Mesothelial cell of epicardium (in vitro differentiated cells): ENCODE results near the gene TTC23L. TPM values are rescaled to one million over a fixed set of nuclear protein-coding genes. Genes with fewer than 3 reads are reported as not detected.

ENCODE experiments used
- DNase-seq, 2 experiments: peaks; one replicate each; pipeline ENCODE4 v3.0.0; 2021; ENCODE audit warnings: low spot score in 2 of 2; ENCODE audit not compliant: unreplicated experiment in 2 of 2
- H3K27ac Mint-ChIP-seq: 2 replicates; pipeline ENCODE4 v1.8.0; 2021; ENCODE audit warnings: mixed read lengths
- H3K27me3 Mint-ChIP-seq: 2 replicates; pipeline ENCODE4 v1.8.0; 2021; ENCODE audit warnings: low read depth, mixed read lengths
- H3K36me3 Mint-ChIP-seq: 2 replicates; pipeline ENCODE4 v1.8.0; 2021; ENCODE audit warnings: mixed read lengths
- H3K4me1 Mint-ChIP-seq: 2 replicates; pipeline ENCODE4 v1.8.0; 2021; ENCODE audit warnings: mixed read lengths
- H3K4me3 Mint-ChIP-seq: 2 replicates; pipeline ENCODE4 v1.8.0; 2021; ENCODE audit warnings: mild to moderate bottlenecking, moderate library complexity, mixed read lengths
- H3K9me3 Mint-ChIP-seq: 2 replicates; pipeline ENCODE4 v1.8.0; 2021; ENCODE audit warnings: mixed read lengths
- total RNA-seq: library from RNA; stranded (reverse); gene quantifications from 3 replicates; pipeline ENCODE4 v1.2.1, GENCODE V29; 2021
- TF ChIP-seq, protein P1 (sequence below): fragments of 200-600 bp; sonication (generic); IDR thresholded peaks from one replicate; pipeline ENCODE4 v1.5.0; 2021; ENCODE audit warnings: antibody characterized with exemption; ENCODE audit not compliant: unreplicated experiment

The TTC23L gene
- total RNA-seq, 1 donor from 2014 or later = 2.6 TPM

- H3K27ac Mint-ChIP-seq = no peak overlapping the region
- H3K4me1 Mint-ChIP-seq = peaks cover 10% of the 10 kb centered on the region
- no peaks in the 10 kb centered on the region for H3K9me3 Mint-ChIP-seq
- H3K27me3 Mint-ChIP-seq = no peaks in the 10 kb centered on the region
- no peak overlapping the region for H3K4me3 Mint-ChIP-seq
- peaks cover 4% of the 10 kb centered on the region for H3K36me3 Mint-ChIP-seq
- TF ChIP-seq, protein P1, sequence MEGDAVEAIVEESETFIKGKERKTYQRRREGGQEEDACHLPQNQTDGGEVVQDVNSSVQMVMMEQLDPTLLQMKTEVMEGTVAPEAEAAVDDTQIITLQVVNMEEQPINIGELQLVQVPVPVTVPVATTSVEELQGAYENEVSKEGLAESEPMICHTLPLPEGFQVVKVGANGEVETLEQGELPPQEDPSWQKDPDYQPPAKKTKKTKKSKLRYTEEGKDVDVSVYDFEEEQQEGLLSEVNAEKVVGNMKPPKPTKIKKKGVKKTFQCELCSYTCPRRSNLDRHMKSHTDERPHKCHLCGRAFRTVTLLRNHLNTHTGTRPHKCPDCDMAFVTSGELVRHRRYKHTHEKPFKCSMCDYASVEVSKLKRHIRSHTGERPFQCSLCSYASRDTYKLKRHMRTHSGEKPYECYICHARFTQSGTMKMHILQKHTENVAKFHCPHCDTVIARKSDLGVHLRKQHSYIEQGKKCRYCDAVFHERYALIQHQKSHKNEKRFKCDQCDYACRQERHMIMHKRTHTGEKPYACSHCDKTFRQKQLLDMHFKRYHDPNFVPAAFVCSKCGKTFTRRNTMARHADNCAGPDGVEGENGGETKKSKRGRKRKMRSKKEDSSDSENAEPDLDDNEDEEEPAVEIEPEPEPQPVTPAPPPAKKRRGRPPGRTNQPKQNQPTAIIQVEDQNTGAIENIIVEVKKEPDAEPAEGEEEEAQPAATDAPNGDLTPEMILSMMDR = peak; percentile 86
- DNase-seq = peak; percentile 46 to 73
These were observed 59.4 kb downstream of the TTC23L start for GRCh38 chr5:34898258-34898895.

- Mint-ChIP-seq H3K4me1 (peaks cover 10% of the 10 kb centered on the region), H3K4me3 (no peak overlapping the region), H3K27me3 (no peaks in the 10 kb centered on the region), H3K27ac (no peak overlapping the region), H3K36me3 (peaks cover 7% of the 10 kb centered on the region), H3K9me3 (no peaks in the 10 kb centered on the region)
- TF ChIP-seq, protein P1 = no peak
- DNase-seq = no peak
These were observed 60.1 kb downstream of the TTC23L start for GRCh38 chr5:34899066-34899465.

DNA sequence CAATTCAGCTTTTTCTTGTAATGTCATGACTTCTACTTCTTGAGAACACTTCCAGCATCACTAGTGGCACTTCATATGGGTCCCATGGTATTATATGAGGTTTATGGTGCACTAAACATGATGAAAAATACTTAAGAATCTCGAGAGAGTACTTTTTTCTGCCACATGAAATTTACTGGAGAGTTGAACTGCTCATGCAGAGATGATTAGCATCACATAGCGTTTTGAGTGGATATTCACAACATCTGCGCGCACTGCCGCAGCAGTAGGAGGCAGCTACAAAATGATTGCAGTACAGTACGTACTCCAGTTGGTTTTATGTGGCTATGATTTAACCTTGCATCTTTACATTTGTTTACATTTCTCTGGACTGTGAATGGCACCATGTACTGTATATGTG, 61.7 kb downstream of the TTC23L start:
- no peak overlapping the region for H3K4me3 Mint-ChIP-seq
- TF ChIP-seq, protein P1 = no peak
- no peaks in the 10 kb centered on the region for H3K9me3 Mint-ChIP-seq
- H3K27me3 Mint-ChIP-seq = no peaks in the 10 kb centered on the region
- no peak overlapping the region for H3K27ac Mint-ChIP-seq
- no peak for DNase-seq
- H3K36me3 Mint-ChIP-seq = peaks cover 9% of the 10 kb centered on the region
- H3K4me1 Mint-ChIP-seq = peaks cover 10% of the 10 kb centered on the region

- Mint-ChIP-seq H3K9me3 (no peaks in the 10 kb centered on the region), H3K27me3 (no peaks in the 10 kb centered on the region), H3K36me3 (peaks cover 9% of the 10 kb centered on the region), H3K4me1 (peaks cover 3% of the 10 kb centered on the region), H3K4me3 (no peak overlapping the region), H3K27ac (no peak overlapping the region)
- TF ChIP-seq, protein P1 = no peak
- DNase-seq = no peak
These were observed 64.3 kb downstream of the TTC23L start for GRCh38 chr5:34903260-34903659.

GRCh38 chr5:34905564-34905963, 66.6 kb downstream of the TTC23L start:
- Mint-ChIP-seq H3K36me3 (peaks cover 16% of the 10 kb centered on the region), H3K4me1 (no peaks in the 10 kb centered on the region), H3K9me3 (no peaks in the 10 kb centered on the region), H3K4me3 (no peak overlapping the region), H3K27me3 (no peaks in the 10 kb centered on the region), H3K27ac (no peak overlapping the region)
- TF ChIP-seq, protein P1 = peak; percentile 57
- DNase-seq = no peak
